CD14-positive monocyte (primary cell): ENCODE measurements around the gene CDCA4. TPM values are rescaled to one million over a fixed set of nuclear protein-coding genes. Genes with fewer than 3 reads are reported as not detected.

ENCODE experiments used
- DNase-seq, 3 donors: peaks; one replicate each; pipeline ENCODE4 v3.0.0-alpha.2; 2011 to 2022
- H2AFZ ChIP-seq: 2 replicates; pipeline ENCODE4 v1.6.0; 2012; ENCODE audit warnings: mild to moderate bottlenecking, low read depth, low read length, inconsistent platforms; ENCODE audit not compliant: insufficient read depth, poor library complexity, severe bottlenecking
- H3K27ac ChIP-seq, 2 donors: 1 replicate in 1 of 2; 2 replicates in 1 of 2; pipeline ENCODE4 v1.5.1; 2012 to 2013; ENCODE audit warnings: low read length in 2 of 2, control low read depth in 1 of 2, inconsistent platforms in 1 of 2, low read depth in 1 of 2, mild to moderate bottlenecking in 1 of 2
- H3K27me3 ChIP-seq, 2 donors: one replicate each; pipeline versions ENCODE4 v1.6.0 to v1.6.1; 2011 to 2013; ENCODE audit warnings: low read length in 2 of 2; ENCODE audit not compliant: control insufficient read depth in 2 of 2, insufficient read depth in 2 of 2
- H3K36me3 ChIP-seq, 2 donors: replicated peaks in 1 of 2; 1 replicate in 1 of 2; 2 replicates in 1 of 2; pipeline versions ENCODE4 v1.5.1 to v1.6.1; 2012 to 2013; ENCODE audit warnings: low read length in 2 of 2, control low read depth in 1 of 2, inconsistent platforms in 1 of 2, mild to moderate bottlenecking in 1 of 2; ENCODE audit not compliant: insufficient read depth in 2 of 2, control insufficient read depth in 1 of 2
- H3K4me1 ChIP-seq, 2 donors: 1 replicate in 1 of 2; 2 replicates in 1 of 2; pipeline versions ENCODE4 v1.5.1 to v1.6.1; 2012 to 2013; ENCODE audit warnings: low read length in 2 of 2, control low read depth in 1 of 2, inconsistent platforms in 1 of 2, mild to moderate bottlenecking in 1 of 2, moderate library complexity in 1 of 2; ENCODE audit not compliant: insufficient read depth in 2 of 2, control insufficient read depth in 1 of 2
- H3K4me2 ChIP-seq: replicated peaks from 2 replicates; pipeline ENCODE3; 2012; ENCODE audit warnings: low read length, moderate library complexity, mild to moderate bottlenecking; ENCODE audit not compliant: poor library complexity, severe bottlenecking; ENCODE audit errors: extremely low read depth
- H3K4me3 ChIP-seq, 3 experiments: fragments of 200-600 bp in 1 of 3; sonication (generic) in 1 of 3; replicated peaks in 1 of 3; 1 replicate in 2 of 3; 2 replicates in 1 of 3; pipeline ENCODE4 v1.5.1; 2011 to 2013; ENCODE audit warnings: low read length in 3 of 3, mild to moderate bottlenecking in 3 of 3, control low read depth in 2 of 3, low read depth in 2 of 3, inconsistent platforms in 1 of 3, moderate library complexity in 1 of 3
- H3K79me2 ChIP-seq: 2 replicates; pipeline ENCODE4 v1.6.0; 2012; ENCODE audit warnings: mild to moderate bottlenecking, control low read depth, inconsistent platforms, low read length, moderate library complexity; ENCODE audit not compliant: insufficient read depth
- H3K9ac ChIP-seq: 2 replicates; pipeline ENCODE4 v1.6.0; 2017; ENCODE audit warnings: low read length, mild to moderate bottlenecking; ENCODE audit not compliant: insufficient read depth, poor library complexity, severe bottlenecking
- H3K9me3 ChIP-seq, 2 donors: replicated peaks in 1 of 2; 1 replicate in 1 of 2; 2 replicates in 1 of 2; pipeline versions ENCODE4 v1.5.1 to v1.6.1; 2012 to 2013; ENCODE audit warnings: low read length in 2 of 2, control low read depth in 1 of 2; ENCODE audit not compliant: control insufficient read depth in 1 of 2, insufficient read depth in 1 of 2
- H4K20me1 ChIP-seq: 2 replicates; pipeline ENCODE4 v1.6.0; 2012; ENCODE audit warnings: mild to moderate bottlenecking, low read length, control low read depth, moderate library complexity; ENCODE audit not compliant: insufficient read depth
- H3K27ac Mint-ChIP-seq, 7 donors: one replicate each; pipeline ENCODE4 v1.8.0; 2020; ENCODE audit warnings: mild to moderate bottlenecking in 7 of 7, mixed read lengths in 7 of 7, moderate library complexity in 6 of 7, inconsistent platforms in 2 of 7
- H3K27me3 Mint-ChIP-seq, 3 donors: one replicate each; pipeline ENCODE4 v1.8.0; 2021 to 2022; ENCODE audit warnings: low read depth in 3 of 3, mild to moderate bottlenecking in 3 of 3, mixed read lengths in 3 of 3, moderate library complexity in 3 of 3, inconsistent platforms in 1 of 3
- H3K36me3 Mint-ChIP-seq, 2 donors: one replicate each; pipeline ENCODE4 v1.8.0; 2020; ENCODE audit warnings: mixed read lengths in 2 of 2, inconsistent platforms in 1 of 2, mild to moderate bottlenecking in 1 of 2
- H3K4me1 Mint-ChIP-seq: one replicate; pipeline ENCODE4 v1.8.0; 2020; ENCODE audit warnings: mild to moderate bottlenecking, mixed read lengths
- H3K4me3 Mint-ChIP-seq, 2 donors: one replicate each; pipeline ENCODE4 v1.8.0; 2020; ENCODE audit warnings: mild to moderate bottlenecking in 2 of 2, mixed read lengths in 2 of 2, moderate library complexity in 1 of 2
- H3K9me3 Mint-ChIP-seq, 7 donors: one replicate each; pipeline ENCODE4 v1.8.0; 2020 to 2022; ENCODE audit warnings: mixed read lengths in 7 of 7, mild to moderate bottlenecking in 6 of 7, moderate library complexity in 6 of 7, inconsistent platforms in 2 of 7
- CTCF ChIP-seq: fragments of 200-600 bp; IDR thresholded peaks from one replicate; pipeline ENCODE4 v1.8.0; 2022; ENCODE audit warnings: antibody characterized with exemption, mild to moderate bottlenecking
- WGBS: methylation state at CpG from one replicate; pipeline ENCODE4 v1.1.5; 2013; ENCODE audit warnings: missing lambda C conversion rate; ENCODE audit not compliant: insufficient coverage; 5-methylcytosine and 5-hydroxymethylcytosine counted together
- intact Hi-C, 2 donors: fragments of 100-400 bp; cut with micrococcal nuclease; formaldehyde crosslinking; loops; one replicate each; pipeline versions ENCODE4 v1.15.0 to v1.15.1; 2023
- polyA plus RNA-seq, 3 donors: library from polyadenylated mRNA; depleted of rRNA in 1 of 3; unstranded in 2 of 3; stranded (reverse) in 1 of 3; fragments of 300-500 nt in 2 of 3; fragments of >200 nt in 1 of 3; fragmentation: Illumina TruSeq in 2 of 3; gene quantifications; 1 replicate in 2 of 3; 2 replicates in 1 of 3; pipeline ENCODE4 v1.2.3, GENCODE V29; 2012 to 2021

Gene CDCA4
- polyA plus RNA-seq, 3 donors = 8.6 to 12.0 (median 11.6) TPM

GRCh38 chr14:104972301-104973134, 48.4 kb downstream of the CDCA4 start:
- Mint-ChIP-seq H3K4me3 (no peak overlapping the region), H3K36me3 (peaks cover 1 to 2% of the 10 kb centered on the region in 2 donors), H3K4me1 (peaks cover 11% of the 10 kb centered on the region), H3K27ac (no peak overlapping the region), H3K9me3 (peaks cover 0 to 7% (median under 1%) of the 10 kb centered on the region in 7 donors), H3K27me3 (peaks cover 32 to 37% (median 35%) of the 10 kb centered on the region in 3 donors)
- no peak for TF ChIP-seq CTCF
- no peak overlapping the region for H3K4me3 ChIP-seq
- H3K27me3 ChIP-seq = peaks cover 3 to 27% of the 10 kb centered on the region in 2 donors
- H3K36me3 ChIP-seq = no peaks in the 10 kb centered on the region
- no peaks in the 10 kb centered on the region for H3K79me2 ChIP-seq
- no peak overlapping the region for H3K27ac ChIP-seq
- no peaks in the 10 kb centered on the region for H4K20me1 ChIP-seq
- H3K9ac ChIP-seq = no peak overlapping the region
- no peaks in the 10 kb centered on the region for H3K9me3 ChIP-seq
- no peak overlapping the region for H3K4me2 ChIP-seq
- peaks cover 2 to 12% of the 10 kb centered on the region in 2 donors for H3K4me1 ChIP-seq
- H2AFZ ChIP-seq = no peak overlapping the region
- intact Hi-C loops = loop anchor here in 1 of 2 donors (5.0 kb wide), 1 partner anchor 115 kb away; no protein-coding TSS in a partner anchor
- no peak for DNase-seq
- WGBS = 90% methylated on average over 26 of the region's 28 CpGs

GRCh38 chr14:104971447-104972240, 49.2 kb downstream of the CDCA4 start:
- no peak overlapping the region for H3K4me2 ChIP-seq
- 94% methylated on average over 12 of the region's 12 CpGs for WGBS

More at GRCh38 chr14:104971447-104972240, 49.2 kb downstream of the CDCA4 start:
- Mint-ChIP-seq H3K36me3 (peaks cover 0 to 1% of the 10 kb centered on the region in 2 donors), H3K4me1 (peaks cover 10% of the 10 kb centered on the region), H3K9me3 (peaks cover 0 to 4% (median 0%) of the 10 kb centered on the region in 7 donors), H3K4me3 (no peak overlapping the region), H3K27me3 (peaks cover 27 to 37% (median 33%) of the 10 kb centered on the region in 3 donors), H3K27ac (no peak overlapping the region)
- Histone ChIP-seq H3K36me3 (no peaks in the 10 kb centered on the region), H3K27ac (no peak overlapping the region), H3K27me3 (peaks cover 2 to 27% of the 10 kb centered on the region in 2 donors), H3K79me2 (no peaks in the 10 kb centered on the region), H3K4me1 (peaks cover 0 to 9% of the 10 kb centered on the region in 2 donors), H3K4me3 (no peak overlapping the region), H3K9ac (no peak overlapping the region), H3K9me3 (no peaks in the 10 kb centered on the region), H2AFZ (no peak overlapping the region), H4K20me1 (no peaks in the 10 kb centered on the region)
- intact Hi-C loops = loop anchor here in 1 of 2 donors (5.0 kb wide), 1 partner anchor 116 kb away; no protein-coding TSS in a partner anchor
- TF ChIP-seq CTCF = no peak
- DNase-seq = no peak
